Central memory CD4-positive, alpha-beta T cell (primary cell): ENCODE data around the gene ZRSR2.
"Not testable (repeated sequence)": the region's sequence is repeated elsewhere in the genome, so short reads cannot be mapped to it uniquely, and the experiment has no call there.

Source experiments
- DNase-seq: peaks from one replicate; pipeline ENCODE4 v3.0.0; 2022

The ZRSR2 gene

GRCh38 chrX:15804563-15804962 is 14.3 kb downstream of the ZRSR2 start:
- no peak for DNase-seq

- no peak for DNase-seq
Measured at GRCh38 chrX:15808254-15808653, 18.0 kb downstream of the ZRSR2 start.

GRCh38 chrX:15812192-15812938 is 22.1 kb downstream of the ZRSR2 start:
- DNase-seq: no peak

GRCh38 chrX:15813416-15813815 is 23.1 kb downstream of the ZRSR2 start:
- no peak for DNase-seq

GRCh38 chrX:15814771-15815365 is 24.6 kb downstream of the ZRSR2 start:
- no peak for DNase-seq

GRCh38 chrX:15815779-15816437 is 25.6 kb downstream of the ZRSR2 start:
- DNase-seq: peak; percentile 5

GRCh38 chrX:15816438-15816809 is 26.1 kb downstream of the ZRSR2 start:
- DNase-seq: no peak

- peak; percentile 68 for DNase-seq
Measured at GRCh38 chrX:15816886-15817285, 26.6 kb downstream of the ZRSR2 start.

GRCh38 chrX:15820106-15821073 is 30.1 kb downstream of the ZRSR2 start:
- DNase-seq: no peak

- no peak for DNase-seq
Measured at GRCh38 chrX:15822922-15823321, 32.6 kb downstream of the ZRSR2 start.

GRCh38 chrX:15825936-15826335 is 35.7 kb downstream of the ZRSR2 start:
- no peak for DNase-seq

- no peak for DNase-seq
Measured at GRCh38 chrX:15829217-15829616, 38.9 kb downstream of the ZRSR2 start.

- DNase-seq: not testable (repeated sequence)
Measured at GRCh38 chrX:15831347-15831746, 41.1 kb downstream of the ZRSR2 start.

- no peak for DNase-seq
Measured at GRCh38 chrX:15834053-15834452, 43.8 kb downstream of the ZRSR2 start.

GRCh38 chrX:15834827-15835595 is 44.7 kb downstream of the ZRSR2 start:
- DNase-seq: no peak

- DNase-seq: no peak
Measured at GRCh38 chrX:15838017-15838416, 47.7 kb downstream of the ZRSR2 start.

- no peak for DNase-seq
Measured at GRCh38 chrX:15841853-15842516, 51.7 kb downstream of the ZRSR2 start.

GRCh38 chrX:15843960-15844359 is 53.7 kb downstream of the ZRSR2 start:
- DNase-seq: no peak

- DNase-seq: no peak
Measured at GRCh38 chrX:15848576-15848975, 58.3 kb downstream of the ZRSR2 start.

GRCh38 chrX:15849555-15849954 is 59.3 kb downstream of the ZRSR2 start:
- no peak for DNase-seq

- DNase-seq: no peak
Measured at GRCh38 chrX:15853586-15854079, 63.3 kb downstream of the ZRSR2 start.
